ENCODE data around the gene GPSM3.

- TF ChIP-seq, protein P1, sequence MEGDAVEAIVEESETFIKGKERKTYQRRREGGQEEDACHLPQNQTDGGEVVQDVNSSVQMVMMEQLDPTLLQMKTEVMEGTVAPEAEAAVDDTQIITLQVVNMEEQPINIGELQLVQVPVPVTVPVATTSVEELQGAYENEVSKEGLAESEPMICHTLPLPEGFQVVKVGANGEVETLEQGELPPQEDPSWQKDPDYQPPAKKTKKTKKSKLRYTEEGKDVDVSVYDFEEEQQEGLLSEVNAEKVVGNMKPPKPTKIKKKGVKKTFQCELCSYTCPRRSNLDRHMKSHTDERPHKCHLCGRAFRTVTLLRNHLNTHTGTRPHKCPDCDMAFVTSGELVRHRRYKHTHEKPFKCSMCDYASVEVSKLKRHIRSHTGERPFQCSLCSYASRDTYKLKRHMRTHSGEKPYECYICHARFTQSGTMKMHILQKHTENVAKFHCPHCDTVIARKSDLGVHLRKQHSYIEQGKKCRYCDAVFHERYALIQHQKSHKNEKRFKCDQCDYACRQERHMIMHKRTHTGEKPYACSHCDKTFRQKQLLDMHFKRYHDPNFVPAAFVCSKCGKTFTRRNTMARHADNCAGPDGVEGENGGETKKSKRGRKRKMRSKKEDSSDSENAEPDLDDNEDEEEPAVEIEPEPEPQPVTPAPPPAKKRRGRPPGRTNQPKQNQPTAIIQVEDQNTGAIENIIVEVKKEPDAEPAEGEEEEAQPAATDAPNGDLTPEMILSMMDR (IDR thresholded peaks at IDR 0.05; ENCODE audit: insufficient read depth, low read length, poor library complexity, severe bottlenecking): no peak
- no peak for TF ChIP-seq EZH2phosphoT487 (conservative IDR thresholded peaks at IDR 0.05; ENCODE audit: low read length)
These were observed 39.5 kb downstream of the GPSM3 start for GRCh38 chr6:32152769-32153563.
